Muscle layer of colon (tissue), 2 donors: ENCODE data around the gene SMIM5.

ENCODE experiments used
- H3K27ac ChIP-seq: one replicate; pipeline ENCODE4 v1.7.0; 2013; ENCODE audit warnings: low read depth, mild to moderate bottlenecking, low read length, moderate library complexity
- H3K27me3 ChIP-seq, 2 donors: one replicate each; pipeline ENCODE4 v1.7.0; 2013; ENCODE audit warnings: low read length in 2 of 2, mild to moderate bottlenecking in 2 of 2; ENCODE audit not compliant: insufficient read depth in 2 of 2, control insufficient read depth in 1 of 2
- H3K36me3 ChIP-seq: one replicate; pipeline ENCODE4 v1.7.0; 2013; ENCODE audit warnings: mild to moderate bottlenecking, low read length; ENCODE audit not compliant: insufficient read depth
- H3K4me1 ChIP-seq: one replicate; pipeline ENCODE4 v1.7.0; 2013; ENCODE audit warnings: mild to moderate bottlenecking, low read length; ENCODE audit not compliant: insufficient read depth
- H3K4me3 ChIP-seq, 2 donors: one replicate each; pipeline ENCODE4 v1.7.0; 2013; ENCODE audit warnings: low read length in 2 of 2, low read depth in 1 of 2, mild to moderate bottlenecking in 1 of 2, moderate library complexity in 1 of 2
- H3K9ac ChIP-seq: one replicate; pipeline ENCODE4 v1.7.0; 2013; ENCODE audit warnings: low read length
- H3K9me3 ChIP-seq: one replicate; pipeline ENCODE4 v1.7.0; 2013; ENCODE audit warnings: mild to moderate bottlenecking, low read length
- donor health status: abdominal sarcoma.
- donor health status: Adenocarcinoma of cecum.

The SMIM5 gene

GRCh38 chr17:75645889-75646637 is 12.8 kb downstream of the SMIM5 start:
- peaks cover 21% of the 10 kb centered on the region for H3K36me3 ChIP-seq
- no peak overlapping the region for H3K4me3 ChIP-seq
- H3K9ac ChIP-seq = no peak overlapping the region
- no peaks in the 10 kb centered on the region for H3K4me1 ChIP-seq
- no peaks in the 10 kb centered on the region for H3K27me3 ChIP-seq
- no peaks in the 10 kb centered on the region for H3K9me3 ChIP-seq
- no peak overlapping the region for H3K27ac ChIP-seq

GRCh38 chr17:75646638-75646992 is 13.4 kb downstream of the SMIM5 start:
- no peak overlapping the region for H3K9ac ChIP-seq
- H3K4me1 ChIP-seq = no peaks in the 10 kb centered on the region
- H3K36me3 ChIP-seq = peaks cover 23% of the 10 kb centered on the region
- no peak overlapping the region for H3K27ac ChIP-seq
- H3K4me3 ChIP-seq = no peak overlapping the region
- H3K9me3 ChIP-seq = no peaks in the 10 kb centered on the region
- no peaks in the 10 kb centered on the region for H3K27me3 ChIP-seq

GRCh38 chr17:75647061-75647460 is 13.8 kb downstream of the SMIM5 start:
- peaks cover 23% of the 10 kb centered on the region for H3K36me3 ChIP-seq
- H3K27ac ChIP-seq = no peak overlapping the region
- no peaks in the 10 kb centered on the region for H3K27me3 ChIP-seq
- H3K9me3 ChIP-seq = no peaks in the 10 kb centered on the region
- no peak overlapping the region for H3K4me3 ChIP-seq
- H3K4me1 ChIP-seq = no peaks in the 10 kb centered on the region
- no peak overlapping the region for H3K9ac ChIP-seq

GRCh38 chr17:75647921-75648320 is 14.7 kb downstream of the SMIM5 start:
- H3K27me3 ChIP-seq = no peaks in the 10 kb centered on the region
- no peak overlapping the region for H3K9ac ChIP-seq
- no peak overlapping the region for H3K4me3 ChIP-seq
- H3K4me1 ChIP-seq = no peaks in the 10 kb centered on the region
- no peak overlapping the region for H3K27ac ChIP-seq
- H3K9me3 ChIP-seq = no peaks in the 10 kb centered on the region
- H3K36me3 ChIP-seq = peaks cover 22% of the 10 kb centered on the region

- peaks cover 26% of the 10 kb centered on the region for H3K36me3 ChIP-seq
These were observed 16.5 kb downstream of the SMIM5 start for GRCh38 chr17:75649687-75650086.

GRCh38 chr17:75650874-75651273 is 17.6 kb downstream of the SMIM5 start:
- H3K27me3 ChIP-seq = no peaks in the 10 kb centered on the region
- H3K9me3 ChIP-seq = no peaks in the 10 kb centered on the region
- no peaks in the 10 kb centered on the region for H3K4me1 ChIP-seq
- peaks cover 30% of the 10 kb centered on the region for H3K36me3 ChIP-seq
- no peak overlapping the region for H3K4me3 ChIP-seq
- no peak overlapping the region for H3K9ac ChIP-seq
- no peak overlapping the region for H3K27ac ChIP-seq

More at GRCh38 chr17:75649687-75650086, 16.5 kb downstream of the SMIM5 start:
- no peaks in the 10 kb centered on the region for H3K27me3 ChIP-seq
- H3K27ac ChIP-seq = no peak overlapping the region
- no peaks in the 10 kb centered on the region for H3K9me3 ChIP-seq
- H3K4me1 ChIP-seq = no peaks in the 10 kb centered on the region
- no peak overlapping the region for H3K9ac ChIP-seq
- H3K4me3 ChIP-seq = no peak overlapping the region

GRCh38 chr17:75652341-75652740 is 19.1 kb downstream of the SMIM5 start:
- H3K27me3 ChIP-seq = no peaks in the 10 kb centered on the region
- H3K36me3 ChIP-seq = peaks cover 30% of the 10 kb centered on the region
- no peak overlapping the region for H3K27ac ChIP-seq
- H3K9ac ChIP-seq = no peak overlapping the region
- no peaks in the 10 kb centered on the region for H3K9me3 ChIP-seq
- H3K4me3 ChIP-seq = no peak overlapping the region
- H3K4me1 ChIP-seq = no peaks in the 10 kb centered on the region

GRCh38 chr17:75652934-75653549 is 19.8 kb downstream of the SMIM5 start:
- H3K27ac ChIP-seq = no peak overlapping the region
- no peak overlapping the region for H3K9ac ChIP-seq
- no peaks in the 10 kb centered on the region for H3K27me3 ChIP-seq
- no peaks in the 10 kb centered on the region for H3K4me1 ChIP-seq
- peaks cover 30% of the 10 kb centered on the region for H3K36me3 ChIP-seq
- no peaks in the 10 kb centered on the region for H3K9me3 ChIP-seq
- H3K4me3 ChIP-seq = no peak overlapping the region

GRCh38 chr17:75654176-75654575 is 20.9 kb downstream of the SMIM5 start:
- H3K27me3 ChIP-seq = no peaks in the 10 kb centered on the region
- H3K27ac ChIP-seq = no peak overlapping the region
- no peaks in the 10 kb centered on the region for H3K9me3 ChIP-seq
- H3K4me1 ChIP-seq = no peaks in the 10 kb centered on the region
- H3K9ac ChIP-seq = no peak overlapping the region
- peaks cover 30% of the 10 kb centered on the region for H3K36me3 ChIP-seq
- H3K4me3 ChIP-seq = no peak overlapping the region

- Histone ChIP-seq H3K27me3 (no peaks in the 10 kb centered on the region), H3K4me1 (no peaks in the 10 kb centered on the region), H3K9me3 (no peaks in the 10 kb centered on the region), H3K36me3 (peaks cover 29% of the 10 kb centered on the region), H3K27ac (no peak overlapping the region), H3K4me3 (no peak overlapping the region), H3K9ac (no peak overlapping the region)
These were observed 25.0 kb downstream of the SMIM5 start for GRCh38 chr17:75658237-75658636.

- Histone ChIP-seq H3K27ac (no peak overlapping the region), H3K27me3 (no peaks in the 10 kb centered on the region), H3K4me3 (no peak overlapping the region), H3K36me3 (peaks cover 28% of the 10 kb centered on the region), H3K4me1 (peaks cover 9% of the 10 kb centered on the region), H3K9ac (no peak overlapping the region), H3K9me3 (no peaks in the 10 kb centered on the region)
These were observed 28.3 kb downstream of the SMIM5 start for GRCh38 chr17:75661531-75661930.

GRCh38 chr17:75662511-75662910 is 29.3 kb downstream of the SMIM5 start:
- no peaks in the 10 kb centered on the region for H3K9me3 ChIP-seq
- no peaks in the 10 kb centered on the region for H3K27me3 ChIP-seq
- H3K27ac ChIP-seq = no peak overlapping the region
- H3K36me3 ChIP-seq = peaks cover 28% of the 10 kb centered on the region
- peaks cover 9% of the 10 kb centered on the region for H3K4me1 ChIP-seq
- no peak overlapping the region for H3K4me3 ChIP-seq
- no peak overlapping the region for H3K9ac ChIP-seq
